GM19467 (cell line): ENCODE measurements around the gene RBP3.
"Not testable (repeated sequence)": the region's sequence is repeated elsewhere in the genome, so short reads cannot be mapped to it uniquely, and the experiment has no call there.

Experiments used
- ATAC-seq: cut with Tn5 transposase; IDR thresholded peaks from one replicate; pipeline ENCODE4 v1.9.1; 2021; ENCODE audit warnings: mild to moderate bottlenecking, moderate library complexity; ENCODE audit not compliant: unreplicated experiment

The RBP3 gene

GRCh38 chr10:47370878-47371277 is 22.7 kb downstream of the RBP3 start:
- no peak for ATAC-seq

- no peak for ATAC-seq
These were observed 23.7 kb downstream of the RBP3 start for GRCh38 chr10:47371629-47372485.

GRCh38 chr10:47372726-47373125 is 24.6 kb downstream of the RBP3 start:
- no peak for ATAC-seq

GRCh38 chr10:47374611-47375536 is 26.7 kb downstream of the RBP3 start:
- ATAC-seq = no peak

GRCh38 chr10:47376522-47377220 is 28.5 kb downstream of the RBP3 start:
- no peak for ATAC-seq

- ATAC-seq = no peak
These were observed 30.0 kb downstream of the RBP3 start for GRCh38 chr10:47378183-47378510.

GRCh38 chr10:47378606-47379444 is 30.7 kb downstream of the RBP3 start:
- ATAC-seq = no peak

GRCh38 chr10:47379445-47379785 is 31.3 kb downstream of the RBP3 start:
- ATAC-seq = no peak

- ATAC-seq = no peak
These were observed 31.7 kb downstream of the RBP3 start for GRCh38 chr10:47379901-47380300.

- ATAC-seq = no peak
These were observed 32.4 kb downstream of the RBP3 start for GRCh38 chr10:47380341-47381102.

- ATAC-seq = no peak
These were observed 32.9 kb downstream of the RBP3 start for GRCh38 chr10:47381103-47381395.

- no peak for ATAC-seq
These were observed 33.5 kb downstream of the RBP3 start for GRCh38 chr10:47381427-47382379.

- ATAC-seq = no peak
These were observed 35.3 kb downstream of the RBP3 start for GRCh38 chr10:47383261-47384147.

GRCh38 chr10:47384148-47384921 is 36.2 kb downstream of the RBP3 start, which contains the start of gene ZNF488:
Gene ZNF488, minus strand, starts transcription at chr10:47384293. Its CDS starts 15,464 bp downstream, at chr10:47368829.
- ATAC-seq = peak; percentile 90

GRCh38 chr10:47386104-47386503 is 37.9 kb downstream of the RBP3 start:
- ATAC-seq = not testable (repeated sequence)

- ATAC-seq = no peak
These were observed 40.7 kb downstream of the RBP3 start for GRCh38 chr10:47388879-47389278.

GRCh38 chr10:47389619-47390018 is 41.5 kb downstream of the RBP3 start:
- no peak for ATAC-seq
